Stimulated activated CD4-positive, alpha-beta T cell treated with anti-CD3 and anti-CD28 coated beads, Interleukin-1b, Interleukin-23, amount 100 ng/mL, for 4 hours (primary cell): ENCODE results near the gene CHST8.
A peak's percentile ranks its signal among the peaks of the same experiment; 100 is the strongest.

Experiments used
- DNase-seq, 2 donors: peaks; one replicate each; pipeline ENCODE4 v3.0.0-alpha.2; 2020; ENCODE audit warnings: low read depth in 2 of 2

The CHST8 gene

DNA sequence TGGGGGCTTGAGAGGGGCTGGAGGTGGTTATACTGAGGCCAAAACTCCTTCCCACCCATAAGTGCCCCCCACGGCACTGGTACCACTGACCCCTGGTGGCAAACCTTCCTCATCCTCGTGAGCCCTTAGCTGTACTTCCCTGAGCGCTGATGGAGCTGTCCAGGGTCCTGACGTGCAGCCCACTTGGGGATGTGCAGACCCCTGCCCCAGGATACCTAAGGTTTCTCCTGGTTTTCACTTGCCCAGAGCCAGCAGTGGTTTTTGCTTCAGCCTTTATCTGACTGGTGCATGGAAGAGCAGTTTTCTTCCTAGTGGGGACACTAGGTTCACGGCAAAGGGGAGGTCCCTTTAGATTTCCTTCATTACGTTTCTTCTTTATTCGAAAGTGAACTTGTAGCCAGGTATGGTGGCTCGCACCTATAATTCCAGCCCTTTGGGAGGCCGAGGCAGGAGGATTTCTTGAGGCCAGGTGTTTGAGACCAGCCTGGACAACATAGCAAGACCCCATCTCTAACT lies 146.2 kb downstream of the CHST8 start:
- peak in 1 of 2 donors; percentile 26 for DNase-seq

DNA sequence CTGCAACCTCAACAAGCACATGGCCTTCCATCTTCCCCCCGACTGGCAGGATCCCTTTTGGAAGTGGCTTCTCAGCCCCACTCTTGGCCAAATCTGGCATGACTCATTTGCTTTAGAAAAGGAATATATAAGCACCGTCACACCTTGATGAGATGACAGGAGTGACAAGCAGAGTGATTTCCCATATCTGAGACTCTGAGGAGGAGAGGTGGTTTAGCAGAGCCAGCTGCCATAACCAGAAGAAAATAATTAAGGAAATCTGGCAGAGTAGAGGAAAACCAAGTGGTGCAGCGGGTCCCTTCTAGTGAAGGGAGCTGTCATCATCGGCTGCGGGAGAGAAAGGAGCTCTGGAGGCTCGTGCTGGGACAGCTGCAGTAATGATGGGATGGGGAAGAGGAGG lies 147.5 kb downstream of the CHST8 start:
- no peak for DNase-seq

- no peak for DNase-seq
Measured at GRCh38 chr19:33770107-33770506, 148.4 kb downstream of the CHST8 start.

- peak; percentile 47 to 56 for DNase-seq
Measured at GRCh38 chr19:33771384-33772101, 149.8 kb downstream of the CHST8 start.

DNA sequence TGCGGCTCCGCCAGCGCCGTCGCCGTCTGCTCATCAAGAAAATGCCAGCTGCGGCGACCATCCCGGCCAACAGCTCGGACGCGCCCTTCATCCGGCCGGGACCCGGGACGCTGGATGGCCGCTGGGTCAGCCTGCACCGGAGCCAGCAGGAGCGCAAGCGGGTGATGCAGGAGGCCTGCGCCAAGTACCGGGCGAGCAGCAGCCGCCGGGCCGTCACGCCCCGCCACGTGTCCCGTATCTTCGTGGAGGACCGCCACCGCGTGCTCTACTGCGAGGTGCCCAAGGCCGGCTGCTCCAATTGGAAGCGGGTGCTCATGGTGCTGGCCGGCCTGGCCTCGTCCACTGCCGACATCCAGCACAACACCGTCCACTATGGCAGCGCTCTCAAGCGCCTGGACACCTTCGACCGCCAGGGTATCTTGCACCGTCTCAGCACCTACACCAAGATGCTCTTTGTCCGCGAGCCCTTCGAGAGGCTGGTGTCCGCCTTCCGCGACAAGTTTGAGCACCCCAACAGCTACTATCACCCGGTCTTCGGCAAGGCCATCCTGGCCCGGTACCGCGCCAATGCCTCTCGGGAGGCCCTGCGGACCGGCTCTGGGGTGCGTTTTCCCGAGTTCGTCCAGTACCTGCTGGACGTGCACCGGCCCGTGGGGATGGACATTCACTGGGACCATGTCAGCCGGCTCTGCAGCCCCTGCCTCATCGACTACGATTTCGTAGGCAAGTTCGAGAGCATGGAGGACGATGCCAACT lies 150.5 kb downstream of the CHST8 start:
- DNase-seq, result no peak

DNA sequence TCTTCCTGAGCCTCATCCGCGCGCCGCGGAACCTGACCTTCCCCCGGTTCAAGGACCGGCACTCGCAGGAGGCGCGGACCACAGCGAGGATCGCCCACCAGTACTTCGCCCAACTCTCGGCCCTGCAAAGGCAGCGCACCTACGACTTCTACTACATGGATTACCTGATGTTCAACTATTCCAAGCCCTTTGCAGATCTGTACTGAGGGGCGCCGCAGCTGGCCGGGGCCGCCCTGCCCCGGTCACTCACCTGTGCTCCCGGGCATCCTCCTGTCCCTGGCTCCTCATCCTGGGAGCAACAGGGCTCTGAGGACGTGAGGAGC lies 151.1 kb downstream of the CHST8 start:
- DNase-seq, result no peak

- no peak for DNase-seq
Measured at GRCh38 chr19:33773704-33774624, 152.2 kb downstream of the CHST8 start.

DNA sequence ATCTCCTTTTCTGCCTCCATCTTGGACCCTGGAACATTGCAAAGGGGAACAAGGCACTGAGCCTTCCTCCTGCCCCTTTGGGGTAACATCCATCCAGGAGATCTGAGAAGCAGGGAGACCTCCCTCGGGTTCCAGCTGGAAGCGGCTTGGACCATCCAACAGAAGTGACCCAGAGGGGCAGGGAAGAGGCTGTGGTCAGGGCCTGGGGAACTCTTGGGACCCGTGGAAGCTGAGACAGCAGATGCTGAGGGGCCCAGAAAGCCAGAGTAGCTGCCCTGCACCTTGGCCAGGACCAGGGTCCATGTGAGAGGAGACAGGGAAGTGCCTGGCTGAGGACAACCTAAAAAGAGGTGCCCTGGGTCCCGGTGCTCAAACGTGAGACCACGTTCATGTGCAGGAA lies 153.0 kb downstream of the CHST8 start:
- DNase-seq, result no peak

DNA sequence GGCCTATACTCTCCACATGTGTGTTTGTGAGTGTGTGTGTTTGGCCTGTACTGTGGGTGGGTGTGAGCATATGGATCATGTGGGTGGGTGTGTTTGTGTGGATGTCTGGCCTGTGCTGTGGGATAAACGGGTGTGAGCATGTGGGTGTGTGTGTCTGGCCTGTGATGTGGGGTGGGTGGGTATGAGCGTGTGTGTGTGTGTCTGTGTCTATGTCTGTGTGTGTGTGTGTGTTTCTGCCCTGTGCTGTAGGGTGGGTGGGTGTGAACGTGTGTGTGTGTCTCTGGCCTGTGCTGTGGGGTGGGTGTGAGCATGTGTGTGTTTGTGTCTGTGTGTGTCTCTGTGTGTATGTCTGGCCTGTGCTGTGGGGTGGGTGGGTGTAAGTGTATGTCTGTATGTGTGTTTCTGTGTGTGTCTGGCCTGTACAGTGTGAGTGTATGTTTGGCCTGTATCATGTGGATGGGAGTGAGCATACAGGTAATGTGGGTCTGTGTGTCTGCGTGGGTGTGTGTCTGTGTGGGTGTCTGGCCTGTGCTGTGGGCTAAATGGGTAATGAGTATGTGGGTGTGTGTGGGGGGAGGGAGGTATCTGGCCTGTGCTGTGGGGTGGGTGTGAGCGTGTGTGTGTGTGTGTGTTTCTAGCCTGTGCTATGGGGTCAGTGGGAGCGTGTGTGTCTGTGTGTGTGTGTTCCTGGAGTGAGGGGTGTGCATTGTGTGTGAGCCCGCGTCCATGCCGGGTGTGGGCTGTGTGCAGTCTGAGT lies 154.2 kb downstream of the CHST8 start:
- DNase-seq, result no peak

- no peak for DNase-seq
Measured at GRCh38 chr19:33777351-33777750, 155.6 kb downstream of the CHST8 start.

DNA sequence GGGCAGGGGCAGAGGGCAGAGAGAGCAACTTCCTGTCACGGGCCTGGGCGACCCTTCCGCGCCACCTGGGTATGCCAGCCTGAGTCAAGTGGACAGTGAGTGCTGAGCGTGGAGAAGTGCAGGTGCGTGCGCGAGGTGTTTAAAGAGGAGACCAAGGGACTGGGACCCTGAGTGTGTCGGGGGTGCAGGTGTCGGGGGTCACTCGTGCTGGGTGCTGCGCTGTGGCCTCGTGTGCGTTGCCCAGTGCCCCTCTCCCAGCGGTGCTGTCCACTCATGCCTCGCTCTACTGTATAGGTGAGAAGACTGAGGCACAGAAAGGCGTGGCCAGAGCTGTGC lies 156.0 kb downstream of the CHST8 start:
- no peak for DNase-seq

DNA sequence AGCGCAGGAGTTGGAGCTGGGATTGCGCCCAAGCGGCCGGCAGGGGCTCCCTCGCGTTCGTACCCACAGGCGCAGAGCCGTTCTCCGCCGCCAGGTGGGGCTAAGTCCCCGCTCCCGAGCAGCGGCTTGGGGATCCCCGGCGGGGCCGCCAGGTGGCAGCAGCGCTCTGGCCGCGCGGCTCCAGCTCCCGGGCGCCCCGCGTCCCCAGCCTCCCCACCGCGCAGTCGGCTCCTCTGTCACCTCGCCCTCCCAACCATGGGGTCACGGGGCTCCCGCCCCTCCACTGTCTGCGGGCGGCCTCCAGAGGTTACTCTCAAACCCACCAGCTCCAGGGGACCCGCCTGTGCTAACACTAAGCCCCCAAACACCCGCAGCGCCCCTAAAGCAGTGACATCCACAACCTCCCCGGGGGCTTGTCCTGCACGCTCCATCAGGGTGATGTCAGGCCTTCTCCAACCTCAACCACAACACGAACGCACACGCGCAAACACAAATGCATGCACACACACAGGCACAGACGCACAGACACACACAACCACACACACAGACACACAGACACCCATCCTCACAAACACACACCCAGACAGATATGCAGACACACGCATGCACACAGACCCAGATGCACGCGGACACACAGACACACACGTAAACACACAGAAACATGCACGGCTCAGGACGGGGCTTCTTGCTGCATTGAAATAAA lies 156.5 kb downstream of the CHST8 start:
- peak; percentile 81 to 87 for DNase-seq

DNA sequence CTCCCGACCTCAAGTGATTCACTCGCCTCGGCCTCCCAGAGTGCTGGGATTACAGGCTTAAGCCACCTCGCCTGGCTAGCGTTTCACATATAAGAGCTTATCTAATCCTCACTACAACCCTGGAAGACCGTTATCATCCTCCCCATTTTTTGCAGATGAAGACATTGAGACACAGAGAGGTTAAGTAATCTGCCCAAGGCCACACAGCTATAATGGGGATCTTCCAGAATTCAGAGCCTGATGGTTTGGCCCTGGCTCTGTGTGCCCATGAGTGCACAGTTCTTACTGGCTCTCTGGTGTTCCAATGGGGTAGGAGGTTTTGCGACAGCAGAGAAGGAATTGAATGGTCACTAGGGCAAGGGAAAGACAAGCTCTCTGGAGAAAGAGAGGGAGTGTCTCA lies 158.1 kb downstream of the CHST8 start:
- DNase-seq, result no peak

DNA sequence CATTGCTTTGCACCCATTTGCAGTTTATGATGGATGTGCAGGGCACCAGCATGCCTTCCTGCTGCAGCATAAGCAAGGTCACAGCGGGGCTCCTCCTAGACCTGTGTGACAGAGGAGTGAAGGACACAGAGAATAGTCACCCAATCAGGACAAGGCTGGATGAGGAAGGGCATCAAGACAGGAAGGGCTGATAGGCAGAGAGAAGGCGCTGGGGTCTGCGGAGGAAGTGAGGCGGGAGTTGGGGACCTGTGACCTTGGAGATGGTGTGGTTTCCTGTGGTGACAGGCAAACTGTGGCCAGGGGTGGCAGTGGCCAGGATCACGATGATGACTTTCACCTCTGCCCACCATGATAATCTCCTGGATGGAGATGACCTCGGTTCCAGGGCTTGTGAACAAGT lies 158.5 kb downstream of the CHST8 start:
- no peak for DNase-seq

DNA sequence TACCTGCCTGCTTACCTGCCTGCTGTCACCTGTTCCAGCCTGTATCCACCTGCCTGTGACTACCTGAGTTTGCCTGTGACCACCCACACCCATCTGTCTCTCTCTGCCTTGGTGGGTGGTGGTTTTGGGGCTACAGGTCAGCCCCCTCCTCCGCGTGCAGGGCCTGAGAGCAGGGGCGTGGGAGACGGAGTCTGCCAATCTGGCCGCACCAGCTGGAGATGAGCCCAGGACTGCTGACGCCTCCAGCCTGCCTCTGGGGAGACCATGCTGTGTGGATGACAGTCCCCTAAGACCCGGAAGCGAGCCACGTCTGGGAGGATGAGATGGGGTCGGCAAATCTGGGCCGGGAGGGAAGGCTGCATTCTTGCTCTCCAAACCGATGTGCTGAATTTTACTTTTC lies 159.0 kb downstream of the CHST8 start:
- DNase-seq, result no peak

DNA sequence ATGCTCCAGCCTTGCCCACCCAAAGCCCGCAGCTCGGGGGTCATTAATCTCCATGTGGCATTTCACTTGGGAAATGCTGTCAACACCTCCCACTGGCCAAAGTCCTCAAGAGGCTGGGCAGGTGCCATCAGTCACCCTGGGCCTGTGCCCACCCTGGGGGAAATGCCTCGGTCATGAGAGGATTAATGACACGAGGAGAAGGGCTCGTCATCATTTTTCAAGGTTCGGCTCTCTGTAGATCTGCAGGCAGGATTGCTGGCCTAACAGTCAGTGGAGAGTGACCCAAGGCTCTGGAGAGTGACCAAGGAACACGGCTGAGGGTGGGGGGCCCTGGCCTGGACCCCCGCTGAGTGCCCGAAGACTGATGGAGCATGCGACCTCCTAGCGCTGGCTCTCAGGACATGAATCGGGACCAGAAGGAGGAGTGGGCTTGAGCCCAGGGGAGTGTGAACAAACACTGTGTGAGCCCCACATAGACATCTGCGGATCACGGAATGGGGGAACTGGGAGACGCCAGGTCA lies 159.7 kb downstream of the CHST8 start:
- no peak for DNase-seq

DNA sequence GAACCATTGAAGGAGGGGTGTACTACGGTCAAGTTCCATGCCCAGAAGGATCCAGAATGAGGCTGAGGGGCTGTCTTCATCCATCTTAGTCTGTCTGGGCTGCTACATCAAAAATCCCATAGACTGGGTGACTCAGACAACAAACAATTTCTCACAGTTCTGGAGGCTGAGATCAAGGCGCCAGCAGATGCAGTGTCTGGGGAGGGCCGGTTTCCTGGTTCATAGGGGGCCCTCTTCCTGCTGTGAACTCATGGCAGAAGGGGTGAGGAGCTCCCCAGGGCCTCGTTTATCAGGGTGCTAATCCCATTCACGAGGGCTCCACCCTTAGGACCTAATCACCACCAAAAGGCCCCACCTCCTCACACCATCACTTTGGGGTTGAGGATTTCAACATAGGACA lies 160.2 kb downstream of the CHST8 start:
- DNase-seq, result no peak

- no peak for DNase-seq
Measured at GRCh38 chr19:33784432-33784831, 162.7 kb downstream of the CHST8 start.

- DNase-seq, result no peak
Measured at GRCh38 chr19:33785795-33786194, 164.0 kb downstream of the CHST8 start.

- no peak for DNase-seq
Measured at GRCh38 chr19:33788676-33789075, 166.9 kb downstream of the CHST8 start.

DNA sequence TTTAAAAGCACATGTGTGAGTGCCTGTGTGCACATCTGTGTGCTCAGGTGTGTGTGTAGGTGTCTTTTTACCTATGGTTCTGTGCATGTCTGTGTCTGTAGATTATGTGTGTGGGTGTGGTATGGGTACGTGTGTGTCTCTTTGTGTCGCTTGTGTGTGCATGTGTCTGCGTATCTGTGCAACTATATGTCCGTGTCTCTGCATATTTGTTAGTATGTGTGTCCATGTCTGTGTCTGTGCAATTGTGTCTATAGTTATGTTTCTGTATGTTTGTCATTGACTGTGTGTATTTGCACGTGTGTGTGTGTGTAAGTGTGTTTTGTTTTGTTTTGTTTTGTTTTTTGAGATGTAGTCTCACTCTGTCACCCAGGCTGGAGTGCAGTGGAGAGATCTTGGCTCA lies 167.6 kb downstream of the CHST8 start:
- no peak for DNase-seq
